DMS114 treated with DMSO at 0.1 percent for 48 hours (cell line): ENCODE data around the gene SLX4IP.

Experiments
- DNase-seq: peaks from one replicate; lab custom pipeline; 2025; ENCODE audit not compliant: unreplicated experiment; lab: John Stamatoyannopoulos, UW

SLX4IP gene

DNA sequence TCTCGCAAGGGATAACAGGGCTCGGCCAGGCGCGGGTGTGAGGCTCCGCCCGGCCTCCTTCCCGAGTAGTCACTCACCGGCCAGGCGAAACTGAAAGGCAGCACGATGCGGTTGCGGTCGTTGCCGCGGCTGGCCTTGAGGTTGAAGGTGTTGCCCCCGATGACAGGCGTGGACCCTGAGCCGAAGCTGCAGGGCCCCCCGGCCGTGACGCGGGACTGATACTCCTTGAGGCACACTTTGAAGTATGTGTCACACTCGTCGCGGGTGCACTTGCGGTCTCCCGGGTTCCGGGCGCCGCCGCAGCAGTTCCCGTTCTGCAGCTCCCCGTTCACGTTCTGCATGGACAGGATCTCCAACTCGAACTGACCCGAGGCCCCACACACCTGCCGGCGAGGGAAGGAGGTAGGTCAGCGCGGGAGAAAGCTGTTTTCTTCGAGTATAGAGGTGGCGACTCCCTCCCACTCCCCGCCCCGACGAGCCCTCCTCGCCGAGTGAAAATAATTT, 237.6 kb downstream of the SLX4IP start:
- DNase-seq, result no peak

DNA sequence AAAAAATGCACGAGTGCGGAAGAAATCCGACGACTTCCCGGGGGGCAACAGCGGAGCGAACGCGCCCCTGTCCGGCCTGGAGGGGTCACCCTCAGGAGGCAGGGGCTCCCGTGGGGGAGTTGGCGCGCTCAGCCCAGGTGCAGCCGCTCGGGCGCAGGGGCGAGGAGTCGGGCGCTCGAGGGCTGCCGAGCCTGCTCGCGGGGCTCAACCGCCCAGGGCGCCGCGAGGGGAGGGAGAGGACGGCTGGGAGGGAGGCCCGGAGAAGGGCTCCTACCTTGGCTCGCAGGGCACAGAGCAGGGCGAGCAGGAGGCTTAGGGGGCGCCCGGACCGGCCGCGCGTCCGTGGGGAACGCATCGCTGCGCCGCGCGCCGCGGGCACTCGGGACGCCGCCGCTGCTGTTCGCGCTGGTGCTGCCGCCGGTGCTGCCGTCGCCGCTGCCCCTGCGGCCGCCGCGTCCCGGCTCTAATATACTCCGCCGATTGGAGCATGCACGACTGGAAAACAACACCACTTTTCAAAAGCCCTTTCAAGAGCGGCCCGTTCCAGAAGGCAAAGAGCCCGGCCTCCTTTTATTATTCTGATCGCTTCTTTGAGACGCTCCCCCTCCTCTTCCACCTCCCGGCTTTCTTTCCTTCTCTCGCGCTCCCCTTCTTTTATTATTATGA, 238.2 kb downstream of the SLX4IP start:
- no peak for DNase-seq

DNA sequence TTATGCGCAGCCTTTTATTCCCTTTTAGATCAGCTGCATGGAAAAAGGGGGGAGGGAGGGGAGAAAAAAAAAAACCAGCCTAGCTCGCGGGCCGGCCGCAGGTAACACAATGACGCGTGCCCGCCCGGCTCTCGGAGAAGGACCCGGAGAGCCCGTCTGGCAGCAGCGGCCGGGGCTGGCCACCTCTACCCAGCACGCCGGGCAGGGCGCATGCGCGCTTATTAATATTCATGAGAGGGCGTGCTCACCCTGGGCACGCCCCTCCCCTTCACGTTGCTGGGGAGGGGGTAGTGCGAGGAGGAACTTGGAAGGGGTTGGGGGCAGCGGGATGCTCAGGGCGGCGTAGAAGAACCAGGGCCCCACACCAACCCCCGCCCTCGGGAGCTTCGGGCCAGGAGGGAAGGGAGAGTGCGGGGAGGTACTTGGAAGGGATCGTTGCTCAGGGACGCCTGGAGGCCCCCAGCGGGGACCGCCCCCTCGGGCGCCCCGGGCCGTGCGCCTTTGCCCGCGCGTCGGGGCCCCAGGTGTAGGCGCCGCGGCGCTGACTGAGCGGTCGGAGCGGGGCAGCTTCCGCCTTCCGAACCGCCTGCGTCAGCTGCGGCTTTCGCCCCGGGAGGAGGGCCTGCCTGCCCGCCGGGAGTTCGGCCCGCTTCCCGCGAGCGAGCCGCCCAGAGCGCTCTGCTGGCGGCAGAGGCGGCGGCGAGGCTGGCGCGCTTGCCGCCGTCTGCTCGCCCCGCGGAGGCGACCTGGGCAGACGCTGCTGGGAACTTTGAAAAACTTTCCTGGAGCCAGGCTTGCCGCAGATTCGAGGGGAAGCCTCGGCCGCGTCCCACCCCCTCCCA, 239.0 kb downstream of the SLX4IP start, which contains the start of gene JAG1:
TSS of gene JAG1 (minus strand) at position 158 of the 842 bp plus-strand sequence. CDS start 469 bp downstream, outside the sequence.
- DNase-seq, result peak; percentile 52

DNA sequence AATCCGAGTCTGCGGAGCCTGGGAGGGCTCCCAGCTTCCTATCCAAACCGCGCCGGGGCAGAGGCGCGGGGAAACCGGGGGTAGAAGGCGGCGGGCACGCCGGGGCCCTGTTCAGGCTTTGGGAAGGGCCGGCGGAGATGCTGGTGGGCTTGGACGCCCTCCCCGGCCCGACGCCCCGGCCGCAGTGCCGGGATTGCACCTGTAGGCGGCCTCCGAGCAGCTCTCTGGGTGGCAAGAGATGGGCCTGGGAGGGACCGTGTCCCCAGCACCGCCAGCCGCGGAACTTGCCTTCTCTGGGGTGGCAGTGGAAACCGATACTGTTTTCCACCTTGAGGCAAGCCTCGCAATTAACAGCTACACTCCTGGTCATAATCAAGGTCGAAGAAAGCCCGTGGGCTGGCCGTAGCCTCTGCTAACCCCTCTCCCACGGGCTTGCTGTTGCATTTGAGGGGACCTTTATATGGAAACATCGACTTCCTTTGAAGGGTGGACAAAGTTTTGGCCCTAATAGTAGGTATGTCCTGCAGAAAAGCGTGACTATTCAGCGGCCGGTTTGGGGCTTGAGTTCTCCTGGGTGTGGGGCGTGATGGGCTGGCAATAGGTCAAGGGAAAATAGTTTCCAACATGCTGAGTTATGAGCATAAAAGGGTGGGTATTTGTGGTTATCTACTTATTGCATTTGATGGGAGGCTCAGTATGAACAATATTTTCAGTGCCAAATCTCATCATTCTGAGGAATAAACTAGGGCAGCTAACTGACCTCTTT, 239.8 kb downstream of the SLX4IP start:
- no peak for DNase-seq

DNA sequence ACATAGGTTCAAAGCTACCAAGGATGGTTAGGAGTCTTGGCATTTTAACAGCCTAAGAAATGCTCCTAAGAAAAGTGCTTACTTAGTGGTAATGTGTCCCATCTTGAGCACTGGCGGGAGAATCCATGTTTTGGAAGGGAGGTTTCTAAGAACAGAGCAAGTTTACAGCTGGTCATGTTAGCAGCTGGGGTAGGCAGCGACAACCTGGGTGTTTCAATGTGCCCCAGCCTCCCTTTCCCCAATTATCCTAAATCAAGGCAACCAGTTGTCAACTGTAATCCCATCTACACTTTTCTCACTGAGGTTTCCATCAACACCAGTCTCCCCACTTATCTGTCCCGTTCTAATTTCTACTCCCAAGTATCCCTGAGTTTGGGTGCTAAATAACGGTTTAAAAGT, 240.3 kb downstream of the SLX4IP start:
- no peak for DNase-seq

DNA sequence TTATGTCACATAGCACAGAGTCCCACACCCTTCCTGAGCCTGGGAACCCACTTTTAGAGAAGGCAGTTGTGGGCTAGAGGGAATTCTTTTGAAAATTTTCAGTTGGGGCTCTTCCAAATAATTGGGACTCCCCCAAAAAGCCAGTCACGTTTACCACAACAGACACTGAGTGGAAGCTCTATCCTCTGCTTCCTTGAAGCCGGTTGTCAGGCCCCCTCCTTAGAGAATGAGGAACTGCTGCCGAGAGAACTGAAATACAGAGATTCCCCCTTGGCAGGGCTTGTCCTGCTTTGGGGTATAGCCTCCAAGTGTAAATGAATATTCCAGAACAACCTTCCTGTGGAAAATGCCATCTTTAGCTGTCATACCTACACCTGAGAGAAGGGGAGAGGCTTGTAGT, 241.4 kb downstream of the SLX4IP start:
- no peak for DNase-seq
